Natural killer cell (primary cell): ENCODE data around the gene RRP1. TPM values are rescaled to one million over a fixed set of nuclear protein-coding genes. Genes with fewer than 3 reads are reported as not detected.

Experiments
- ATAC-seq, 3 donors: fragments of 150-1000 bp in 2 of 3; fragments of 200-7000 bp in 1 of 3; cut with Tn5 transposase; 1 replicate in 1 of 3; 2 replicates in 2 of 3; pipeline ENCODE4 v1.10.0; 2021; ENCODE audit warnings: mild to moderate bottlenecking in 2 of 3, moderate library complexity in 2 of 3
- DNase-seq, 2 donors: peaks; one replicate each; pipeline versions ENCODE4 v3.0.0 to v3.0.0-alpha.2; 2013 to 2021; ENCODE audit warnings: mixed read lengths in 1 of 2
- H3K27ac ChIP-seq: one replicate; pipeline ENCODE4 v1.5.1; 2013; ENCODE audit warnings: mild to moderate bottlenecking, low read length
- H3K27me3 ChIP-seq: one replicate; pipeline ENCODE4 v1.6.1; 2013; ENCODE audit warnings: low read length; ENCODE audit not compliant: control insufficient read depth, insufficient read depth
- H3K36me3 ChIP-seq: one replicate; pipeline ENCODE4 v1.6.1; 2013; ENCODE audit warnings: low read length; ENCODE audit not compliant: control insufficient read depth, insufficient read depth
- H3K4me1 ChIP-seq: one replicate; pipeline ENCODE4 v1.6.1; 2013; ENCODE audit warnings: low read length; ENCODE audit not compliant: control insufficient read depth, insufficient read depth
- H3K4me3 ChIP-seq: one replicate; pipeline ENCODE4 v1.5.1; 2013; ENCODE audit warnings: low read length
- H3K9me3 ChIP-seq: one replicate; pipeline ENCODE4 v1.6.1; 2013; ENCODE audit warnings: low read length; ENCODE audit not compliant: control insufficient read depth, insufficient read depth
- H3K27ac Mint-ChIP-seq, 2 donors: one replicate each; pipeline ENCODE4 v1.8.0; 2022; ENCODE audit warnings: mild to moderate bottlenecking in 2 of 2, mixed read lengths in 2 of 2, moderate library complexity in 1 of 2
- H3K27me3 Mint-ChIP-seq, 2 donors: one replicate each; pipeline ENCODE4 v1.8.0; 2022; ENCODE audit warnings: low read depth in 2 of 2, mixed read lengths in 2 of 2
- H3K36me3 Mint-ChIP-seq: one replicate; pipeline ENCODE4 v1.8.0; 2022; ENCODE audit warnings: mixed read lengths
- H3K4me1 Mint-ChIP-seq, 2 donors: one replicate each; pipeline ENCODE4 v1.8.0; 2022; ENCODE audit warnings: mixed read lengths in 2 of 2
- H3K4me3 Mint-ChIP-seq: one replicate; pipeline ENCODE4 v1.8.0; 2022; ENCODE audit warnings: mild to moderate bottlenecking, moderate library complexity, mixed read lengths
- H3K9me3 Mint-ChIP-seq, 2 donors: one replicate each; pipeline ENCODE4 v1.8.0; 2022; ENCODE audit warnings: mixed read lengths in 2 of 2
- WGBS: methylation state at CpG from one replicate; pipeline ENCODE4 v1.1.7; 2013; ENCODE audit warnings: missing lambda C conversion rate; ENCODE audit not compliant: insufficient coverage; 5-methylcytosine and 5-hydroxymethylcytosine counted together
- intact Hi-C: fragments of 100-400 bp; cut with micrococcal nuclease; formaldehyde crosslinking; loops from one replicate; pipeline ENCODE4 v1.14.2; 2022
- total RNA-seq, 4 donors: library from RNA; stranded (reverse); fragments of 120-200 nt in 1 of 4; gene quantifications; one replicate each; pipeline versions ENCODE4 v1.2.3 to v1.2.4, GENCODE V29; 2013 to 2022
- TF ChIP-seq, protein P1 (sequence below): fragments of 200-600 bp; IDR thresholded peaks from one replicate; pipeline ENCODE4 v1.8.0; 2022; ENCODE audit warnings: antibody characterized with exemption

RRP1 gene
- total RNA-seq, 3 donors from 2014 or later (not counting 1 experiment from before 2014, with no cell fraction given), result 15.7 to 24.6 (median 23.7) TPM

DNA sequence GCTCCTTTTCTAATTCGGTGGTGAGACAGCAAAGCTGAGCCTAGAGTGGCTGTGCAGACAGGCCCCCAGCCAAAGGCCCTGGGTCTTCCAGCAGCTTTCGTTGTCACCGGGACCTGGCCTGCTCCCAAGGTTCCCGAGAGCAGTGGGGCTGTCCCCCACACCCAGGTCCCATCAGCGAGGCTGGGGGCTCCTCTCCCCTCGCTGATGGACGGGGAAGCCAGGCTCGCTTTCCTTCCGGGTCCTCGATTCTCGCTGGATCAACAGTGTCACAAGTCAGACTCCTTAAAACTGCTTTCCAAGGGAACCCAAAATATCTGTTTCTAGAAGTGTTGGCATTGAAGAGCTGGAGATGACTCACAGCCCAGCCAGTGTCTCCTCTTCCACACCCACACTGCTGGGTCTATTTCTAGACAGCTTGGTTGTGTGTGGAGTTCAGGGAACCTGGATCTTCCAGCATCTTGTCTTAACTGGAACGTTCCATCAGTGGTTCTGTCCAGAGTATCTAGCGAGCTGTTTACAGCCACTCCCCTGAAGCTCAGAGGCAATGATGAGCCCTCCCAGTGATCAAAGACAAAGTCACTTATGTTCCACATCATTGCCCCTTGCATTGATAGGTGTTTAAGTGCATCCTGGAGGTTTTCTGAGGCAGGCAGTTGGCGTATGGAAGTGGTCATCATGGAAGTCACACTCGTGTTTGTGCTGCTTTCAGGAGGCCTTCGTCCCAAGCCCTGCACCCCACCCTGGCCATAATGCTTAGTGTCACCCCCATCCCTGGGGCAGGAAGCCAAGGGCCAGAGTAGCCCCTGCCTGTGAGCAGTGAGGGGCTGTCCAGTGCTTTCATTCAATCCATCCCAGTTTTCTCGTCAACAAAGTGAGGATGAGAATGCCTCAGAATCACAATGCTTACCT, 35.2 kb downstream of the RRP1 start:
- Mint-ChIP-seq H3K27ac (no peak overlapping the region), H3K27me3 (no peaks in the 10 kb centered on the region), H3K4me3 (no peak overlapping the region), H3K4me1 (no peaks in the 10 kb centered on the region), H3K36me3 (no peaks in the 10 kb centered on the region), H3K9me3 (no peaks in the 10 kb centered on the region)
- no peaks in the 10 kb centered on the region for H3K36me3 ChIP-seq
- DNase-seq (no peak), ATAC-seq (no peak)
- H3K27ac ChIP-seq, result no peak overlapping the region
- no peak overlapping the region for H3K4me3 ChIP-seq
- intact Hi-C loops, result no loop called here
- no peaks in the 10 kb centered on the region for H3K27me3 ChIP-seq
- H3K9me3 ChIP-seq, result no peaks in the 10 kb centered on the region
- TF ChIP-seq, protein P1, sequence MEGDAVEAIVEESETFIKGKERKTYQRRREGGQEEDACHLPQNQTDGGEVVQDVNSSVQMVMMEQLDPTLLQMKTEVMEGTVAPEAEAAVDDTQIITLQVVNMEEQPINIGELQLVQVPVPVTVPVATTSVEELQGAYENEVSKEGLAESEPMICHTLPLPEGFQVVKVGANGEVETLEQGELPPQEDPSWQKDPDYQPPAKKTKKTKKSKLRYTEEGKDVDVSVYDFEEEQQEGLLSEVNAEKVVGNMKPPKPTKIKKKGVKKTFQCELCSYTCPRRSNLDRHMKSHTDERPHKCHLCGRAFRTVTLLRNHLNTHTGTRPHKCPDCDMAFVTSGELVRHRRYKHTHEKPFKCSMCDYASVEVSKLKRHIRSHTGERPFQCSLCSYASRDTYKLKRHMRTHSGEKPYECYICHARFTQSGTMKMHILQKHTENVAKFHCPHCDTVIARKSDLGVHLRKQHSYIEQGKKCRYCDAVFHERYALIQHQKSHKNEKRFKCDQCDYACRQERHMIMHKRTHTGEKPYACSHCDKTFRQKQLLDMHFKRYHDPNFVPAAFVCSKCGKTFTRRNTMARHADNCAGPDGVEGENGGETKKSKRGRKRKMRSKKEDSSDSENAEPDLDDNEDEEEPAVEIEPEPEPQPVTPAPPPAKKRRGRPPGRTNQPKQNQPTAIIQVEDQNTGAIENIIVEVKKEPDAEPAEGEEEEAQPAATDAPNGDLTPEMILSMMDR, result no peak
- WGBS, result 90% methylated on average over 17 of the region's 17 CpGs
- H3K4me1 ChIP-seq, result peaks cover 3% of the 10 kb centered on the region

DNA sequence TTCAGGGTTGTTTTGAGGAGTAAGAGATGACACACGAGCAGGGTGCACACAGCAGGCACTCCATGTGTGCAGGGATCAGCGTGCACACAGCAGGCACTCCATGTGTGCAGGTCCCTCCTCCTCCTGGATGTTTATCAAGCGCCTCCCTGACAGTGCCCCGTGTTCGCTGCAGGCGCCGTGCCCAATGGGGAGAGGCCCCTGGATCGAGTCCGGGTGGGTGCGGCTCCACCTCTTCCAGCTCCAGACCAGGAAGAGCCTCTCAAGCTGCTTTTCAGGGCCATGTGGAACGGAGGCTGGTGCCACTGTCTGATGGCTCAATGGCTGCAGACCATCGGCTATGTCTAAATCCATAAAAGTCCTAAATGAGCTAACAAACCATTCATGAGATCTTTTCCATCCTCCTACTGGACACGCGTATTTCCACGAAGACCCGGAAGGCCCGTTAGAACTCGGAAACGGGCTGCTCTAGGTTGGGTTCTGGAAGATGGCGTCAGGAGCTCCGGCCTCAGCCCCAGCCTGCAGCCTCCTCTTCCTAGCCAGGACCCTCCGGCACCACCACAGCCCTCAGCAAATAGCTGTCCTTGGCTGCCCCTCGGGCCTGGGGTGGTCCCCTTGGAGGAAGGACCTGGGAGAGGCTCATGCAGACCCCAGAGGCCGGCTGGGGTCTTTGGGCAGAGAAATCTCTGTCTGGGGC, 36.0 kb downstream of the RRP1 start:
- TF ChIP-seq, protein P1, result no peak
- DNase-seq (no peak), ATAC-seq (no peak)
- Mint-ChIP-seq H3K27me3 (peaks cover 0 to under 1% of the 10 kb centered on the region in 2 donors), H3K4me3 (no peak overlapping the region), H3K9me3 (no peaks in the 10 kb centered on the region), H3K4me1 (no peaks in the 10 kb centered on the region), H3K27ac (no peak overlapping the region), H3K36me3 (no peaks in the 10 kb centered on the region)
- H3K9me3 ChIP-seq, result no peaks in the 10 kb centered on the region
- no peak overlapping the region for H3K27ac ChIP-seq
- intact Hi-C loops, result no loop called here
- no peak overlapping the region for H3K4me3 ChIP-seq
- no peaks in the 10 kb centered on the region for H3K36me3 ChIP-seq
- WGBS, result 89% methylated on average over 24 of the region's 24 CpGs
- no peaks in the 10 kb centered on the region for H3K4me1 ChIP-seq
- H3K27me3 ChIP-seq, result no peaks in the 10 kb centered on the region

DNA sequence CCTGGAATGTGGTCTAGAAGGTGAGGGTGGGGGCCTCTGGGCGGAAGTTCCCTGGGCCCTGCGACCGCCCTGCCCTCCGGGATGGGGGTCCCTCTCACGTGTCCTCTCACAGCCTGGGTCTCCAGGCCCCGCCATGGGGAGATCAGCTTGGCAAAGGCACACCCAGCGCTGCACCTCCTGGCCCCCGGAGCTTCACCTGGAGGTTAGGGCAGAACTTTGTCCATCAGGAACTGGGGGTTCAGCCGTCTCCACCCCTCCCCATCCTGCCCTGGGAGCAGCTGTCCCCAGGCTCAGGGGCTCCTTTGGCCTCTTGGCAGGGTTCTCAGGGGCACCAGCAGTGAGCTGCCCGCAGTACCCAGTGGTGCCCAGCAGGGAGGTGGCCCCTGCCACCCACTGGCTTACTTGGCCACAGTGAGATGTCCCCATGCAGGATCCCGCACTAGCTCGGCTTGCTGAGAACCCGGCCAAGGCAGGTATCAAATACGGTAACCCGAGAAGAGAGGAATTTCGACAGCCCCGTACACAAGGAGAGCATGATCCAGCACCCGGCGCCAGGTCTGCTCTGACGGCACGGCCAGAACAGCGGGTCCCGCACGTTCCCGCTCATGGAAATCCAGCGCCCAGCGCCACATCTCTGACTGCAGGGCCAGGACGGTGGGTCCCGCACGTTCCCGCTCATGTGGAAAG, 36.7 kb downstream of the RRP1 start:
- Histone ChIP-seq H3K27me3 (no peaks in the 10 kb centered on the region), H3K4me3 (no peak overlapping the region), H3K9me3 (no peaks in the 10 kb centered on the region), H3K36me3 (no peaks in the 10 kb centered on the region), H3K4me1 (no peaks in the 10 kb centered on the region), H3K27ac (no peak overlapping the region)
- H3K9me3 Mint-ChIP-seq, result no peaks in the 10 kb centered on the region
- DNase-seq (no peak), ATAC-seq (no peak)
- TF ChIP-seq, protein P1, result no peak
- H3K27me3 Mint-ChIP-seq, result peaks cover 3 to 7% of the 10 kb centered on the region in 2 donors
- H3K27ac Mint-ChIP-seq, result no peak overlapping the region
- WGBS, result 80% methylated on average over 31 of the region's 31 CpGs
- H3K36me3 Mint-ChIP-seq, result no peaks in the 10 kb centered on the region
- no peak overlapping the region for H3K4me3 Mint-ChIP-seq
- H3K4me1 Mint-ChIP-seq, result no peaks in the 10 kb centered on the region
- intact Hi-C loops, result no loop called here
